ENCODE measurements around the gene GPC6. TPM values are rescaled to one million over a fixed set of nuclear protein-coding genes. Genes with fewer than 3 reads are reported as not detected.

The GPC6 gene
- total and polyA plus RNA-seq, 9 of the 15 experiments (the other 6 are each of a cell fraction or from before 2014, with no cell fraction given) = under 0.01 to 0.20 (median 0.01) TPM; not detected in 4

DNA sequence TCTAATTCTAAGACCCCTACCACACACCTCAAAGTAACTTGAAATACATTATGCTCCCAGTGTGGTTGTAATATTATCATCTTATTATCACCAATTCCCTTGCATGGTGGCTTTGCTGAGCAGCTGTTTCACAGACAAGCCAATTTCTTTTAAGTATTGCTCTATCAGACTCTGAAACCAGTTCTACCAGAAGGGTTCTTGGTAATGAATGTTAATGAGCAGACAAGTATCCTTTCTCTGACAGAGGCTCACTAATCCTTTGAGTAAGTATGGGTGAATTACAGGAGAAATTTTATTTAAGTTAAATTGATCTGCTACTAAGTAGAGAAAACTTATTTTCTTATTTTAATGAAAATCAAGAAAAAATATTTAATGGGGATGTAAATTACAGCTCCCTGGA, 326.0 kb downstream of the GPC6 start:
- Histone ChIP-seq H3K9me1 (ENCODE audit: control insufficient read depth, insufficient read depth, low read length) (no peaks in the 10 kb centered on the region), H3K9me3 (replicated peaks; ENCODE audit: control insufficient read depth, insufficient read depth, low read depth, low read length) (no peaks in the 10 kb centered on the region), H2AFZ (ENCODE audit: low read depth, low read length) (no peak overlapping the region), H3K4me2 (ENCODE audit: insufficient read depth, low read length) (no peak overlapping the region), H3K27me3 (ENCODE audit: control insufficient read depth in 2 of 2, insufficient read depth in 2 of 2, low read length in 2 of 2) (no peaks in the 10 kb centered on the region), H3K36me3 (ENCODE audit: control insufficient read depth, insufficient read depth, low read length) (no peaks in the 10 kb centered on the region), H3K79me2 (ENCODE audit: control insufficient read depth, insufficient read depth, low read length) (no peaks in the 10 kb centered on the region), H4K20me1 (replicated peaks; ENCODE audit: control insufficient read depth, insufficient read depth, low read length) (no peaks in the 10 kb centered on the region), H3K4me3 (no peak overlapping the region), H3K9ac (ENCODE audit: insufficient read depth in 1 of 2, low read depth in 2 of 2, low read length in 2 of 2) (no peak overlapping the region), H3K4me1 (replicated peaks in 1 of 2; ENCODE audit: control insufficient read depth in 2 of 2, insufficient read depth in 2 of 2, low read length in 2 of 2) (no peaks in the 10 kb centered on the region), H3K27ac (ENCODE audit: extremely low read depth, low read depth, low read length) (no peak overlapping the region)
- in situ Hi-C loops (cut with MboI) = no loop called here
- ChIA-PET POLR2A (no interaction called here), CTCF (ENCODE audit: low intra/inter-chr PET ratio) (no interaction called here)
- no TSS peak for BruUV-seq (replicated peaks)
- DNase-seq (ENCODE audit: extremely low read depth in 1 of 4, low spot score in 3 of 4) (no peak), FAIRE-seq (no peak), ATAC-seq (no peak)
- intact Hi-C loops (cut with micrococcal nuclease) = no loop called here
- TF ChIP-seq MTF1 (CRISPR knock-in tag; IDR thresholded peaks at IDR 0.05; ENCODE audit: borderline replicate concordance) (no peak), CHD2 (IDR thresholded peaks at IDR 0.05; ENCODE audit: low read depth, low read length) (no peak), TRIM24 (IDR thresholded peaks at IDR 0.05) (no peak), TSC22D4 (tag; IDR thresholded peaks at IDR 0.05) (no peak), ETV5 (CRISPR knock-in tag; IDR thresholded peaks at IDR 0.05; ENCODE audit: low read depth) (no peak), MXI1 (IDR thresholded peaks at IDR 0.05; ENCODE audit: low read depth, low read length) (no peak), ZNF146 (CRISPR knock-in tag; IDR thresholded peaks at IDR 0.05; ENCODE audit: unreplicated experiment) (no peak), PHB2 (IDR thresholded peaks at IDR 0.05; ENCODE audit: low read depth) (no peak)
- TF ChIP-seq, protein P1, sequence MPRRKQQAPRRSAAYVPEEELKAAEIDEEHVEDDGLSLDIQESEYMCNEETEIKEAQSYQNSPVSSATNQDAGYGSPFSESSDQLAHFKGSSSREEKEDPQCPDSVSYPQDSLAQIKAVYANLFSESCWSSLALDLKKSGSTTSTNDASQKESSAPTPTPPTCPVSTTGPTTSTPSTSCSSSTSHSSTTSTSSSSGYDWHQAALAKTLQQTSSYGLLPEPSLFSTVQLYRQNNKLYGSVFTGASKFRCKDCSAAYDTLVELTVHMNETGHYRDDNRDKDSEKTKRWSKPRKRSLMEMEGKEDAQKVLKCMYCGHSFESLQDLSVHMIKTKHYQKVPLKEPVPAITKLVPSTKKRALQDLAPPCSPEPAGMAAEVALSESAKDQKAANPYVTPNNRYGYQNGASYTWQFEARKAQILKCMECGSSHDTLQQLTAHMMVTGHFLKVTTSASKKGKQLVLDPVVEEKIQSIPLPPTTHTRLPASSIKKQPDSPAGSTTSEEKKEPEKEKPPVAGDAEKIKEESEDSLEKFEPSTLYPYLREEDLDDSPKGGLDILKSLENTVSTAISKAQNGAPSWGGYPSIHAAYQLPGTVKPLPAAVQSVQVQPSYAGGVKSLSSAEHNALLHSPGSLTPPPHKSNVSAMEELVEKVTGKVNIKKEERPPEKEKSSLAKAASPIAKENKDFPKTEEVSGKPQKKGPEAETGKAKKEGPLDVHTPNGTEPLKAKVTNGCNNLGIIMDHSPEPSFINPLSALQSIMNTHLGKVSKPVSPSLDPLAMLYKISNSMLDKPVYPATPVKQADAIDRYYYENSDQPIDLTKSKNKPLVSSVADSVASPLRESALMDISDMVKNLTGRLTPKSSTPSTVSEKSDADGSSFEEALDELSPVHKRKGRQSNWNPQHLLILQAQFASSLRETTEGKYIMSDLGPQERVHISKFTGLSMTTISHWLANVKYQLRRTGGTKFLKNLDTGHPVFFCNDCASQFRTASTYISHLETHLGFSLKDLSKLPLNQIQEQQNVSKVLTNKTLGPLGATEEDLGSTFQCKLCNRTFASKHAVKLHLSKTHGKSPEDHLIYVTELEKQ (CRISPR knock-in tag; IDR thresholded peaks at IDR 0.05) = no peak
- TF ChIP-seq, protein P2, sequence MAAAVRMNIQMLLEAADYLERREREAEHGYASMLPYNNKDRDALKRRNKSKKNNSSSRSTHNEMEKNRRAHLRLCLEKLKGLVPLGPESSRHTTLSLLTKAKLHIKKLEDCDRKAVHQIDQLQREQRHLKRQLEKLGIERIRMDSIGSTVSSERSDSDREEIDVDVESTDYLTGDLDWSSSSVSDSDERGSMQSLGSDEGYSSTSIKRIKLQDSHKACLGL (CRISPR knock-in tag; IDR thresholded peaks at IDR 0.05; ENCODE audit: borderline replicate concordance, poor library complexity, severe bottlenecking) = no peak
